ENCODE measurements around the gene ATP8A1. TPM values are rescaled to one million over a fixed set of nuclear protein-coding genes. Genes with fewer than 3 reads are reported as not detected.

Gene ATP8A1
- polyA plus RNA-seq, 1 donor from 2014 or later = 45.8 TPM

- Histone ChIP-seq H3K9me3 (ENCODE audit: low read length) (no peaks in the 10 kb centered on the region), H3K4me3 (ENCODE audit: low read length) (no peak overlapping the region), H2AFZ (ENCODE audit: low read depth, low read length) (no peak overlapping the region), H3K27me3 (ENCODE audit: insufficient read depth, low read depth, low read length) (no peaks in the 10 kb centered on the region), H3K4me2 (ENCODE audit: low read length) (no peak overlapping the region), H3K9me2 (ENCODE audit: insufficient read depth, low read length) (no peaks in the 10 kb centered on the region), H3K79me2 (replicated peaks; ENCODE audit: insufficient read depth, low read length) (no peaks in the 10 kb centered on the region), H3K36me3 (ENCODE audit: insufficient read depth, low read length) (no peaks in the 10 kb centered on the region), H3K27ac (ENCODE audit: low read length) (no peak overlapping the region), H3F3A (ENCODE audit: insufficient read depth, low read length, poor library complexity, severe bottlenecking) (no peaks in the 10 kb centered on the region), H3K9ac (ENCODE audit: low read length) (no peak overlapping the region), H4K20me1 (ENCODE audit: insufficient read depth) (no peaks in the 10 kb centered on the region)
- TF ChIP-seq MXI1 (conservative IDR thresholded peaks at IDR 0.05; ENCODE audit: poor library complexity, severe bottlenecking) (no peak), RAD21 (conservative IDR thresholded peaks at IDR 0.05) (no peak), EP300 (conservative IDR thresholded peaks at IDR 0.05; ENCODE audit: poor library complexity, severe bottlenecking) (no peak), CTCF (IDR thresholded peaks at IDR 0.05; ENCODE audit: poor library complexity, severe bottlenecking) (no peak), REST (IDR thresholded peaks at IDR 0.05; ENCODE audit: borderline replicate concordance) (no peak), SMC3 (conservative IDR thresholded peaks at IDR 0.05; ENCODE audit: poor library complexity) (no peak), POLR2AphosphoS5 (IDR thresholded peaks at IDR 0.05) (no peak), TAF1 (IDR thresholded peaks at IDR 0.05; ENCODE audit: low read depth) (no peak), EZH2 (IDR thresholded peaks at IDR 0.05; ENCODE audit: borderline replicate concordance, insufficient read depth, low read length, poor library complexity, severe bottlenecking) (no peak)
Measured at GRCh38 chr4:42497142-42497910, 159.6 kb downstream of the ATP8A1 start.

GRCh38 chr4:42492962-42493361 is 163.9 kb downstream of the ATP8A1 start:
- no peak overlapping the region for H3K4me3 ChIP-seq (ENCODE audit: low read length)
- H3K27ac ChIP-seq (ENCODE audit: low read length) = no peak overlapping the region
- no peaks in the 10 kb centered on the region for H3F3A ChIP-seq (ENCODE audit: insufficient read depth, low read length, poor library complexity, severe bottlenecking)
- H3K4me2 ChIP-seq (ENCODE audit: low read length) = no peak overlapping the region
- H3K9me2 ChIP-seq (ENCODE audit: insufficient read depth, low read length) = no peaks in the 10 kb centered on the region
- H3K9me3 ChIP-seq (ENCODE audit: low read length) = no peaks in the 10 kb centered on the region
- no peaks in the 10 kb centered on the region for H3K36me3 ChIP-seq (ENCODE audit: insufficient read depth, low read length)
- H2AFZ ChIP-seq (ENCODE audit: low read depth, low read length) = no peak overlapping the region
- H3K9ac ChIP-seq (ENCODE audit: low read length) = no peak overlapping the region
- no peak for TF ChIP-seq POLR2AphosphoS5 (IDR thresholded peaks at IDR 0.05)
- TF ChIP-seq EP300 (conservative IDR thresholded peaks at IDR 0.05; ENCODE audit: poor library complexity, severe bottlenecking) = no peak
- TF ChIP-seq MXI1 (conservative IDR thresholded peaks at IDR 0.05; ENCODE audit: poor library complexity, severe bottlenecking) = no peak
- no peak for TF ChIP-seq EZH2 (IDR thresholded peaks at IDR 0.05; ENCODE audit: borderline replicate concordance, insufficient read depth, low read length, poor library complexity, severe bottlenecking)
- TF ChIP-seq CTCF (IDR thresholded peaks at IDR 0.05; ENCODE audit: poor library complexity, severe bottlenecking) = no peak
- H3K79me2 ChIP-seq (replicated peaks; ENCODE audit: insufficient read depth, low read length) = no peaks in the 10 kb centered on the region
- no peaks in the 10 kb centered on the region for H3K27me3 ChIP-seq (ENCODE audit: insufficient read depth, low read depth, low read length)
- H4K20me1 ChIP-seq (ENCODE audit: insufficient read depth) = no peaks in the 10 kb centered on the region
